ENCODE data around the gene CREB5.
A peak's percentile ranks its signal among the peaks of the same experiment; 100 is the strongest.

Gene CREB5

GRCh38 chr7:28502408-28502807, 90.1 kb downstream of the CREB5 start:
- H3K9me3 ChIP-seq (ENCODE audit: control insufficient read depth in 5 of 5, low read length in 5 of 5), result no peaks in the 10 kb centered on the region
- H3K36me3 ChIP-seq (ENCODE audit: control insufficient read depth in 5 of 5, insufficient read depth in 5 of 5, low read length in 5 of 5), result no peaks in the 10 kb centered on the region
- H3K4me1 ChIP-seq (ENCODE audit: control insufficient read depth in 5 of 5, insufficient read depth in 5 of 5, low read length in 5 of 5), result peaks cover 0 to 6% (median 0%) of the 10 kb centered on the region in 5 donors
- H3K4me3 ChIP-seq (ENCODE audit: low read depth in 1 of 5, low read length in 5 of 5), result no peak overlapping the region
- no peak overlapping the region for H3K9ac ChIP-seq (ENCODE audit: low read length in 5 of 5)
- no peaks in the 10 kb centered on the region for H3K27me3 ChIP-seq (ENCODE audit: control insufficient read depth in 5 of 5, insufficient read depth in 4 of 5, low read length in 5 of 5)
- no peak overlapping the region for H3K27ac ChIP-seq (ENCODE audit: low read depth, low read length)

- no peaks in the 10 kb centered on the region for H3K36me3 ChIP-seq (ENCODE audit: control insufficient read depth in 5 of 5, insufficient read depth in 5 of 5, low read length in 5 of 5)
- H3K4me3 ChIP-seq (ENCODE audit: low read depth in 1 of 5, low read length in 5 of 5), result no peak overlapping the region
- no peak overlapping the region for H3K9ac ChIP-seq (ENCODE audit: low read length in 5 of 5)
- H3K4me1 ChIP-seq (ENCODE audit: control insufficient read depth in 5 of 5, insufficient read depth in 5 of 5, low read length in 5 of 5), result peaks cover 0 to 6% (median 0%) of the 10 kb centered on the region in 5 donors
- no peaks in the 10 kb centered on the region for H3K9me3 ChIP-seq (ENCODE audit: control insufficient read depth in 5 of 5, low read length in 5 of 5)
- no peak overlapping the region for H3K27ac ChIP-seq (ENCODE audit: low read depth, low read length)
- no peaks in the 10 kb centered on the region for H3K27me3 ChIP-seq (ENCODE audit: control insufficient read depth in 5 of 5, insufficient read depth in 4 of 5, low read length in 5 of 5)
Measured at GRCh38 chr7:28503396-28503795, 91.1 kb downstream of the CREB5 start.

GRCh38 chr7:28505014-28505413, 92.7 kb downstream of the CREB5 start:
- Histone ChIP-seq H3K9me3 (ENCODE audit: control insufficient read depth in 5 of 5, low read length in 5 of 5) (no peaks in the 10 kb centered on the region), H3K9ac (ENCODE audit: low read length in 5 of 5) (no peak overlapping the region), H3K27me3 (ENCODE audit: control insufficient read depth in 5 of 5, insufficient read depth in 4 of 5, low read length in 5 of 5) (no peaks in the 10 kb centered on the region), H3K36me3 (ENCODE audit: control insufficient read depth in 5 of 5, insufficient read depth in 5 of 5, low read length in 5 of 5) (no peaks in the 10 kb centered on the region), H3K27ac (ENCODE audit: low read depth, low read length) (no peak overlapping the region), H3K4me3 (ENCODE audit: low read depth in 1 of 5, low read length in 5 of 5) (no peak overlapping the region), H3K4me1 (ENCODE audit: control insufficient read depth in 5 of 5, insufficient read depth in 5 of 5, low read length in 5 of 5) (peaks cover 0 to 16% (median 10%) of the 10 kb centered on the region in 5 donors)

GRCh38 chr7:28505867-28506266, 93.5 kb downstream of the CREB5 start:
- H3K27ac ChIP-seq (ENCODE audit: low read depth, low read length), result no peak overlapping the region
- no peaks in the 10 kb centered on the region for H3K27me3 ChIP-seq (ENCODE audit: control insufficient read depth in 5 of 5, insufficient read depth in 4 of 5, low read length in 5 of 5)
- H3K9me3 ChIP-seq (ENCODE audit: control insufficient read depth in 5 of 5, low read length in 5 of 5), result no peaks in the 10 kb centered on the region
- H3K36me3 ChIP-seq (ENCODE audit: control insufficient read depth in 5 of 5, insufficient read depth in 5 of 5, low read length in 5 of 5), result no peaks in the 10 kb centered on the region
- no peak overlapping the region for H3K4me3 ChIP-seq (ENCODE audit: low read depth in 1 of 5, low read length in 5 of 5)
- H3K4me1 ChIP-seq (ENCODE audit: control insufficient read depth in 5 of 5, insufficient read depth in 5 of 5, low read length in 5 of 5), result peaks cover 0 to 16% (median 10%) of the 10 kb centered on the region in 5 donors
- no peak overlapping the region for H3K9ac ChIP-seq (ENCODE audit: low read length in 5 of 5)

GRCh38 chr7:28507525-28508282, 95.4 kb downstream of the CREB5 start:
- no peaks in the 10 kb centered on the region for H3K27me3 ChIP-seq (ENCODE audit: control insufficient read depth in 5 of 5, insufficient read depth in 4 of 5, low read length in 5 of 5)
- H3K9ac ChIP-seq (ENCODE audit: low read length in 5 of 5), result no peak overlapping the region
- peaks cover 0 to 16% (median 10%) of the 10 kb centered on the region in 5 donors for H3K4me1 ChIP-seq (ENCODE audit: control insufficient read depth in 5 of 5, insufficient read depth in 5 of 5, low read length in 5 of 5)
- H3K4me3 ChIP-seq (ENCODE audit: low read depth in 1 of 5, low read length in 5 of 5), result no peak overlapping the region
- no peaks in the 10 kb centered on the region for H3K36me3 ChIP-seq (ENCODE audit: control insufficient read depth in 5 of 5, insufficient read depth in 5 of 5, low read length in 5 of 5)
- H3K27ac ChIP-seq (ENCODE audit: low read depth, low read length), result no peak overlapping the region
- H3K9me3 ChIP-seq (ENCODE audit: control insufficient read depth in 5 of 5, low read length in 5 of 5), result no peaks in the 10 kb centered on the region

GRCh38 chr7:28509251-28510025, 97.1 kb downstream of the CREB5 start:
- H3K9me3 ChIP-seq (ENCODE audit: control insufficient read depth in 5 of 5, low read length in 5 of 5), result no peaks in the 10 kb centered on the region
- H3K4me3 ChIP-seq (ENCODE audit: low read depth in 1 of 5, low read length in 5 of 5), result peak overlapping the region in 4 of 5 donors; percentile 10 to 47 (median 19)
- no peaks in the 10 kb centered on the region for H3K36me3 ChIP-seq (ENCODE audit: control insufficient read depth in 5 of 5, insufficient read depth in 5 of 5, low read length in 5 of 5)
- peaks cover 0 to 16% (median 10%) of the 10 kb centered on the region in 5 donors for H3K4me1 ChIP-seq (ENCODE audit: control insufficient read depth in 5 of 5, insufficient read depth in 5 of 5, low read length in 5 of 5)
- peak overlapping the region; percentile 50 for H3K27ac ChIP-seq (ENCODE audit: low read depth, low read length)
- H3K27me3 ChIP-seq (ENCODE audit: control insufficient read depth in 5 of 5, insufficient read depth in 4 of 5, low read length in 5 of 5), result no peaks in the 10 kb centered on the region
- no peak overlapping the region for H3K9ac ChIP-seq (ENCODE audit: low read length in 5 of 5)

- no peaks in the 10 kb centered on the region for H3K9me3 ChIP-seq (ENCODE audit: control insufficient read depth in 5 of 5, low read length in 5 of 5)
- peaks cover 0 to 10% (median 8%) of the 10 kb centered on the region in 5 donors for H3K4me1 ChIP-seq (ENCODE audit: control insufficient read depth in 5 of 5, insufficient read depth in 5 of 5, low read length in 5 of 5)
- no peak overlapping the region for H3K27ac ChIP-seq (ENCODE audit: low read depth, low read length)
- H3K36me3 ChIP-seq (ENCODE audit: control insufficient read depth in 5 of 5, insufficient read depth in 5 of 5, low read length in 5 of 5), result no peaks in the 10 kb centered on the region
- H3K4me3 ChIP-seq (ENCODE audit: low read depth in 1 of 5, low read length in 5 of 5), result peak overlapping the region in 2 of 5 donors; percentile 15 to 23
- no peaks in the 10 kb centered on the region for H3K27me3 ChIP-seq (ENCODE audit: control insufficient read depth in 5 of 5, insufficient read depth in 4 of 5, low read length in 5 of 5)
- H3K9ac ChIP-seq (ENCODE audit: low read length in 5 of 5), result no peak overlapping the region
Measured at GRCh38 chr7:28510026-28510369, 97.7 kb downstream of the CREB5 start.

GRCh38 chr7:28512668-28513440, 100.5 kb downstream of the CREB5 start:
- H3K4me1 ChIP-seq (ENCODE audit: control insufficient read depth in 5 of 5, insufficient read depth in 5 of 5, low read length in 5 of 5), result peaks cover 0 to 10% (median 8%) of the 10 kb centered on the region in 5 donors
- no peaks in the 10 kb centered on the region for H3K36me3 ChIP-seq (ENCODE audit: control insufficient read depth in 5 of 5, insufficient read depth in 5 of 5, low read length in 5 of 5)
- H3K9me3 ChIP-seq (ENCODE audit: control insufficient read depth in 5 of 5, low read length in 5 of 5), result no peaks in the 10 kb centered on the region
- no peak overlapping the region for H3K4me3 ChIP-seq (ENCODE audit: low read depth in 1 of 5, low read length in 5 of 5)
- H3K27me3 ChIP-seq (ENCODE audit: control insufficient read depth in 5 of 5, insufficient read depth in 4 of 5, low read length in 5 of 5), result no peaks in the 10 kb centered on the region
- no peak overlapping the region for H3K27ac ChIP-seq (ENCODE audit: low read depth, low read length)
- no peak overlapping the region for H3K9ac ChIP-seq (ENCODE audit: low read length in 5 of 5)

- Histone ChIP-seq H3K27ac (ENCODE audit: low read depth, low read length) (no peak overlapping the region), H3K9ac (ENCODE audit: low read length in 5 of 5) (no peak overlapping the region), H3K4me3 (ENCODE audit: low read depth in 1 of 5, low read length in 5 of 5) (no peak overlapping the region), H3K9me3 (ENCODE audit: control insufficient read depth in 5 of 5, low read length in 5 of 5) (no peaks in the 10 kb centered on the region), H3K36me3 (ENCODE audit: control insufficient read depth in 5 of 5, insufficient read depth in 5 of 5, low read length in 5 of 5) (no peaks in the 10 kb centered on the region), H3K4me1 (ENCODE audit: control insufficient read depth in 5 of 5, insufficient read depth in 5 of 5, low read length in 5 of 5) (peaks cover 3 to 26% (median 14%) of the 10 kb centered on the region in 5 donors), H3K27me3 (ENCODE audit: control insufficient read depth in 5 of 5, insufficient read depth in 4 of 5, low read length in 5 of 5) (no peaks in the 10 kb centered on the region)
Measured at GRCh38 chr7:28516390-28517172, 104.3 kb downstream of the CREB5 start.

All from subcutaneous abdominal adipose tissue (tissue), 5 donors.